GM19324 (cell line): ENCODE data around the gene ITPK1.

Experiments
- ATAC-seq: cut with Tn5 transposase; IDR thresholded peaks from one replicate; pipeline ENCODE4 v1.9.1; 2021; ENCODE audit warnings: mild to moderate bottlenecking, moderate library complexity; ENCODE audit not compliant: unreplicated experiment, low FRiP score

The ITPK1 gene

GRCh38 chr14:92944976-92945375 lies 170.7 kb downstream of the ITPK1 start:
- ATAC-seq = no peak

DNA sequence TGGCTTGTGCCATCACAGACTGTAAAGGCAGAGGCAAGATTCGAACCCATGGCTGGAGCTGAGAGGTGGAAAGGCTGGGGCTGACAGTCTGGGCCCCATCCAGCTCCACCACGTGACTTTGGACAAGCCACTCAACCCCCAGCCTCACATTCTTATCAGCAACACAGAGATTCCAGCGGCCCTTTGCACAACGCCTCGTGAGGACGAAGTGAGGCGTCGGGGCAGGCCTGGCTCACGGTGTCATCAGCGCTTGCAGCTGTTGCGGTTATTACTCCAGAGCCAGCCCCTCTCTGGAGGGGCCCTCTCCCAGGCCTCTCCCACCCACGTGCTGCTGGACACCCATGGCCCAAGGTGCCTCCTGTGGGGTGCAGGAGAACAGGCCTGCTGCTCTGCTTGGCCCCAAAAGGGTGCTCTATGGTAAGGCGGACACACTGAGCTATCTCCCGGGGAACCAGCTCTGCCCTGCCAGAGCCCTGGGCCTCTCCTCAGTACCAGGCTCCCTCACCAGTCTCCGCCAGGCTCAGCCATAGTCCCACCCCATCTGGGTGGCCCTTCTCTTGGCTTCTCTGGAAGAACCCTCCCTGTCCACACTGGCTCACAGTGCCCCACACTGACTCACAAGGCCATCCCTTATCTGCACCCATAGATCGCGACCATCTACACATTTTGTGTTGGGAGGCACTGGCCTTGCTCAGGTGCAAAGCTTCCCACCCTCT lies 171.7 kb downstream of the ITPK1 start:
- ATAC-seq = no peak

- ATAC-seq = no peak
These were observed 172.6 kb downstream of the ITPK1 start for GRCh38 chr14:92942976-92943710.

- ATAC-seq = no peak
These were observed 173.1 kb downstream of the ITPK1 start for GRCh38 chr14:92942576-92942975.

DNA sequence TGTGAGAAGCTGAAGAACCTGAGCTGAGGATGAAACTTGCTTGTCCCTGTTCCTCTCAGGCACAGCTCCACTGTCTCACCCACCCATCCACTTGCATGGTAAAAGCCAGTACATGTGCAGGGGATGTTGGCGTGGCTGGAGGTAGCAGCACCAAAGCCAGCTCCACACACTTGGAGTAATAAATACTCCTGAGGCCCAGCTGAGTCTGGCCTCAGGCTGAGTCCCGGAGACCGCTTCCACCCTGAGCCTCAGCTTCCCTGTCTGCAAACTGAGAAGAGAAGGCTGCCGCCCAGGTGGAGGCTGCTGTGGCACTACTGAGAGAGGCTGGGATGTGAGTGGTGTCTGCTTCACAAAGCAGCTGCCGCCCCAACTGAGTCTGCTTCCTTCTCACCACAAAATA lies 173.6 kb downstream of the ITPK1 start:
- ATAC-seq = no peak

- no peak for ATAC-seq
These were observed 174.2 kb downstream of the ITPK1 start for GRCh38 chr14:92941531-92941930.

GRCh38 chr14:92940543-92940942 lies 175.2 kb downstream of the ITPK1 start:
- ATAC-seq = no peak

- ATAC-seq = no peak
These were observed 176.0 kb downstream of the ITPK1 start for GRCh38 chr14:92939699-92940098.

GRCh38 chr14:92938890-92939671 lies 176.6 kb downstream of the ITPK1 start:
- ATAC-seq = no peak

DNA sequence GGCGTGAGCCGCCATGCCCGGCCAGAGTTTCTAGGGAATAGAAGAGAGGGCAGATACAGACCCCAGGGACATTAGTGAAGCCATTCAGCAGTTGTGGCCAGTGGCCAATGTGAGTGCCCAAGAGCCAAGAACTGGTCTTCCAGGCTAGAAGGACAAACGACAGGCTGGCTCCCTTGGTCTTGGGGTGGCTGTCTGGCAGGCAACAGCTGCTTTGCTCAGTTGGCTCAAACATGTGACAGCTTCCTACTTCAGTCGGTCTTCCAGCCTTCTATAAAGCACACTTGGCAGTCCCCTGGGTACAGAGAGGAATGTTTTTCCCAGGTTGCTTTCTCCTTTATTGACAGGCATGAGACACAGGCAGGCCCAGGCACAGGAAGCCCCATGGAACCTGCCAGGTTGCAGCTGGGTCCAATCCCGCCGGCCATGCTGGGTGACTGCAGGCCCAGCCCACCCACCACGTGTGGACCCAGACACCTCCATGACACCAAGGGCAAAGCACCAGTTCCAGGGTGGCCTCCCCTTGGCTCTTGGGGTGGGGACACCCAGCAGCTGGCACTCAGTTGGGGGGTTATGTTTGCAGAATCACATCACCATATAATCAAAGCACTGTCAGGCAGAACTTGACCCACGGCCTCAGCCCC lies 177.4 kb downstream of the ITPK1 start:
- no peak for ATAC-seq

- ATAC-seq = no peak
These were observed 178.4 kb downstream of the ITPK1 start for GRCh38 chr14:92937051-92937937.

DNA sequence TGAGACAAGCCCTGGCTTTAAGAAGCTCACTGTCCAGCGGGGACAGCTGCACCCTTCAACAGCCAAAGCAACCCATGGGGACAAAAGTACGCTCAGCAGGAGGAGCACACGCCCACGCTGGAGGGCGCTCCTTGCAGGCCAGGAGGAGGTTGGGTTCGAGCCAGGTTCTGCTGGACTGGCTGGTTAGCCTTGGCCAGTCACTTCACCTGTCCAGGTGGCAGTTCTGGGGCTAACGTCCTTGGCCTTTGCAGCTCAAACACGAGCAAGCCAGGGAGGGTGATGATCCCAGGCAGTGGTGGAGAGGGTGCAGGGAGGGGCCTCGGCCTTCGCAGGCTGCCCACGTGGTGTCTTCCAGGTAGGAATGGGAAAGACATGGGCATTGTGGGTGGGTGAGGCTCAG lies 179.6 kb downstream of the ITPK1 start:
- ATAC-seq = no peak

- ATAC-seq = no peak
These were observed 180.3 kb downstream of the ITPK1 start for GRCh38 chr14:92935446-92935845.

GRCh38 chr14:92934196-92935085 lies 181.3 kb downstream of the ITPK1 start:
- no peak for ATAC-seq

DNA sequence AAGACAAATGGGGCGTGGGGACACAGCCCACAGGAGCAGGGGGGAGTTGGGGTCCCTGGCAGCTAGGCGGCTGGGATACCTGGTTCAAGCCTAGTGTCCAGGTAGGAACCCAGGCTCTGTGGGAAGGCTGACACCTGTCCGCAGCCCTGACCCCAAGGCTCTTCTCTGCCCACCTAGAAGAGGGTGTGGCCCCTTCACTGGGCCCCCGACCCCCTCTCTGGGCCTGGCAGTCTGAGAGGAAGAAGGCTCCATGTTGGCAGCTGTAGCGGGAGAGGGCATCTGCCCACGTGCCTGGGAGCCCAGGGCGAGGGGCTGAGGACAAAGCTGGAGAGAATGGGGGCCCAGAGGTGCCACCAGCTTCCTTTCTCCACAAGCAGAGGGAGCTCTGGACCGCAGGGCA lies 182.2 kb downstream of the ITPK1 start:
- no peak for ATAC-seq

DNA sequence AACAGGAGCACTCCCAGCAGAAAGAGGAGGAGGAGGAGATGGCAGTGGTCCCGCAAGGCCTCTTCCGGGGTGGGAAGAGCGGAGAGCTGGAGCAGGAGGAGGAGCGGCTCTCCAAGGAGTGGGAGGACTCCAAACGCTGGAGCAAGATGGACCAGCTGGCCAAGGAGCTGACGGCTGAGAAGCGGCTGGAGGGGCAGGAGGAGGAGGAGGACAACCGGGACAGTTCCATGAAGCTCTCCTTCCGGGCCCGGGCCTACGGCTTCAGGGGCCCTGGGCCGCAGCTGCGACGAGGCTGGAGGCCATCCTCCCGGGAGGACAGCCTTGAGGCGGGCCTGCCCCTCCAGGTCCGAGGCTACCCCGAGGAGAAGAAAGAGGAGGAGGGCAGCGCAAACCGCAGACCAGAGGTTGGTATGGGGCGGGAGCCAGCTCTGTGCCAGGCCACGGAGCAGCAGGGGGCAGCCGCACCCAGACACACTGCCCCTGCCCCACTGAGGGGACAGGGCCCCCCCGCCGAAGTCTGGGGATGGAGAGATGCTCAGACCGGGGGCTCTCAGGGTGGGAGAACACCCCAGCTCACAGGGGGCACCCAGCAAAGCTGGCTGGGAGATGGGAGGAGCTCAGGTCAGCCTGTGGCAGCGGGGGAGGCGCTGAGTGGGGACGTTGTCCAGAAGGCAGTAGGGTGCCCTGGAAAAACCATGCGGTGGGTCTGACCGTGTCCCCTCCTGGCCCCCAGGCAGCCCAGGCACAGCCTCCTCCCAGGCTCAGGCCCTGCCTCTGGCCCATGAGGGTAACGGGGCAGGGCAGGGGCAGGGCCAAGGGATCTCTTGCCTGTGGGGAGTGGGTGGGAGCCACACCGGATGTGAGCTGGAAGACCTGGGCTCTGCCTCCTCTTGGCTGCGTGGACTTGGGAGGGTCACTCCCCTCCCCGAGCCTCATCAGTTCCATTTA lies 183.0 kb downstream of the ITPK1 start:
- no peak for ATAC-seq

DNA sequence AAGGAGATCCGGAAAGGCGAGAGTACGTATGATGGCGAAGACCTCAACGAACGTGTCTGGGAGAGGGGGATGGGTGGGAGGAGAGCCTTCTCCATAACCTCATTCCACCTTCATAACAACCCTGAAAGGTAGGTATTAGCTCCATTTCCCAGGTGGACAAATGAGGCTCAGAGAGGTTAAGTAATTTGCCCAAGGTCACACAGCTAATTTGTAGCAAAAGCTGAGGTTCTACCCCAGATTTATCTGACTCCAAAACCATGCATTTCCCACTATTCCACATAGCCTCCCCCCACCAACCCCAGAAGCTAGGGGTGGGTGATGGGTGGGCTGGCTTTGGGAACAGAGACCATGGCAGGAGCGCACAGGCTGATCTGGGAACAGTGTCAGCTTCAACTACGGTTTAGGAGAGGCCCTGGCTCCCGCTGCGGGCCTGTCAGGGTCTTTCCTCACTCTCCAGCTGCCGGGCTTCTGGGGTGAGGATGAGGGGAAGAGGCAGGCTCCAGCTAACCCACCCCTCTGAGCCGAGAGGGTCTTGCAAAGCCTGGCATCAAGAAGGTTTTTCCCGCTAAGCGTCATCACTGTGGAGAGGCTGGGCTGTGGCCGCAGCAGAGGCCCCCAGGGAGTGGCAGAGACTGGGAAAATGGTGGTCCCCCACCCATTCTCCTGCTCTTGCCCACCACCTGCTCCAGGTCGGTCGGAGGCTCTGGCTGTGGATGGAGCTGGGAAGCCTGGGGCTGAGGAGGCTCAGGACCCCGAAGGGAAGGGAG lies 183.9 kb downstream of the ITPK1 start:
- ATAC-seq = no peak
